H9 (cell line): Measurements from ENCODE around the gene VENTX. TPM values are rescaled to one million over a fixed set of nuclear protein-coding genes. Genes with fewer than 3 reads are reported as not detected.

Source experiments
- DNase-seq: peaks from one replicate; pipeline ENCODE4 v3.0.0-alpha.2; 2017
- H2AFZ ChIP-seq: one replicate; pipeline ENCODE4 v1.6.1; 2013; ENCODE audit warnings: mild to moderate bottlenecking, low read length, control low read depth, moderate library complexity
- H2AK5ac ChIP-seq: 2 replicates; pipeline ENCODE4 v1.6.1; 2013; ENCODE audit warnings: low read length, control low read depth, mixed read lengths; ENCODE audit not compliant: insufficient read length
- H2BK120ac ChIP-seq: one replicate; pipeline ENCODE4 v1.6.1; 2013; ENCODE audit warnings: low read depth, mild to moderate bottlenecking, low read length, control low read depth, inconsistent platforms; ENCODE audit not compliant: poor library complexity, severe bottlenecking
- H2BK12ac ChIP-seq: 2 replicates; pipeline ENCODE4 v1.6.1; 2013; ENCODE audit warnings: low read length, control low read depth, mixed read lengths, low read depth; ENCODE audit not compliant: insufficient read length
- H2BK15ac ChIP-seq: 2 replicates; pipeline ENCODE4 v1.6.1; 2013; ENCODE audit warnings: low read depth, low read length, control low read depth
- H2BK20ac ChIP-seq: one replicate; pipeline ENCODE4 v1.6.1; 2013; ENCODE audit warnings: low read depth, mild to moderate bottlenecking, low read length, control low read depth, inconsistent platforms; ENCODE audit not compliant: poor library complexity, severe bottlenecking
- H2BK5ac ChIP-seq: 2 replicates; pipeline ENCODE4 v1.6.1; 2013; ENCODE audit warnings: low read length, control low read depth, mixed read lengths; ENCODE audit not compliant: insufficient read length
- H3K14ac ChIP-seq: 2 replicates; pipeline ENCODE4 v1.6.1; 2013; ENCODE audit warnings: low read length, control low read depth; ENCODE audit not compliant: insufficient read depth
- H3K18ac ChIP-seq: 2 replicates; pipeline ENCODE4 v1.6.1; 2013; ENCODE audit warnings: low read depth, mild to moderate bottlenecking, mixed read lengths, low read length, control low read depth; ENCODE audit not compliant: insufficient read length
- H3K23ac ChIP-seq: 2 replicates; pipeline ENCODE4 v1.6.1; 2013; ENCODE audit warnings: low read length, control low read depth, mixed read lengths, low read depth; ENCODE audit not compliant: insufficient read length
- H3K23me2 ChIP-seq: 2 replicates; pipeline ENCODE4 v1.6.1; 2013; ENCODE audit warnings: low read depth, mild to moderate bottlenecking, mixed read lengths, low read length, control low read depth; ENCODE audit not compliant: insufficient read length, poor library complexity, severe bottlenecking
- H3K27ac ChIP-seq: 2 replicates; pipeline ENCODE4 v1.5.1; 2013; ENCODE audit warnings: low read length, control low read depth, mixed read lengths, low read depth; ENCODE audit not compliant: insufficient read length
- H3K27me3 ChIP-seq: 2 replicates; pipeline ENCODE4 v1.6.1; 2013; ENCODE audit warnings: low read length, control low read depth, inconsistent platforms; ENCODE audit not compliant: insufficient read depth
- H3K4ac ChIP-seq: 2 replicates; pipeline ENCODE4 v1.6.1; 2013; ENCODE audit warnings: low read depth, mild to moderate bottlenecking, control low read depth, inconsistent platforms, low read length, moderate library complexity
- H3K4me1 ChIP-seq: 2 replicates; pipeline ENCODE4 v1.6.1; 2013; ENCODE audit warnings: low read length, control low read depth, inconsistent platforms; ENCODE audit not compliant: insufficient read depth
- H3K4me2 ChIP-seq: 2 replicates; pipeline ENCODE4 v1.6.1; 2013; ENCODE audit warnings: low read length, control low read depth, mixed read lengths; ENCODE audit not compliant: insufficient read length, insufficient read depth
- H3K56ac ChIP-seq: 2 replicates; pipeline ENCODE4 v1.6.1; 2013; ENCODE audit warnings: low read depth, mild to moderate bottlenecking, mixed read lengths, low read length, control low read depth; ENCODE audit not compliant: insufficient read length
- H3K79me1 ChIP-seq: 2 replicates; pipeline ENCODE4 v1.6.1; 2013; ENCODE audit warnings: low read depth, mild to moderate bottlenecking, moderate library complexity, low read length, control low read depth, inconsistent platforms; ENCODE audit not compliant: insufficient read depth, poor library complexity, severe bottlenecking
- H3K79me2 ChIP-seq: 2 replicates; pipeline ENCODE4 v1.6.1; 2013; ENCODE audit warnings: low read length, control low read depth, inconsistent platforms; ENCODE audit not compliant: insufficient read depth
- H3K9ac ChIP-seq: 2 replicates; pipeline ENCODE4 v1.6.1; 2013; ENCODE audit warnings: low read length, control low read depth, mixed read lengths; ENCODE audit not compliant: insufficient read length; ENCODE audit errors: extremely low read depth
- H3K9me3 ChIP-seq: one replicate; pipeline ENCODE4 v1.6.1; 2013; ENCODE audit warnings: low read depth, low read length, inconsistent platforms; ENCODE audit not compliant: control insufficient read depth
- H3T11ph ChIP-seq: one replicate; pipeline ENCODE4 v1.6.1; 2013; ENCODE audit warnings: mild to moderate bottlenecking, low read length, control low read depth, inconsistent platforms
- H4K20me1 ChIP-seq: one replicate; pipeline ENCODE4 v1.6.1; 2013; ENCODE audit not compliant: control insufficient read depth, insufficient read length, insufficient read depth
- H4K5ac ChIP-seq: 2 replicates; pipeline ENCODE4 v1.6.1; 2013; ENCODE audit warnings: low read depth, mild to moderate bottlenecking, mixed read lengths, low read length, control low read depth; ENCODE audit not compliant: insufficient read length
- H4K8ac ChIP-seq: replicated peaks from 2 replicates; pipeline ENCODE4 v1.6.1; 2013; ENCODE audit warnings: low read length, control low read depth, mixed read lengths, low read depth; ENCODE audit not compliant: insufficient read length
- H4K91ac ChIP-seq: 2 replicates; pipeline ENCODE4 v1.6.1; 2013; ENCODE audit warnings: low read depth, mild to moderate bottlenecking, moderate library complexity, mixed read lengths, low read length, control low read depth; ENCODE audit not compliant: insufficient read length
- H3K27ac Mint-ChIP-seq, 3 experiments: 2 replicates in 2 of 3; 3 replicates in 1 of 3; pipeline ENCODE4 v1.8.0; 2020 to 2021; ENCODE audit warnings: mixed read lengths in 3 of 3, mild to moderate bottlenecking in 1 of 3, moderate library complexity in 1 of 3
- H3K27me3 Mint-ChIP-seq: 2 replicates; pipeline ENCODE4 v1.8.0; 2021; ENCODE audit warnings: low read depth, mild to moderate bottlenecking, moderate library complexity, mixed read lengths
- H3K36me3 Mint-ChIP-seq, 3 experiments: 2 replicates in 2 of 3; 3 replicates in 1 of 3; pipeline ENCODE4 v1.8.0; 2020 to 2021; ENCODE audit warnings: low read depth in 3 of 3, mixed read lengths in 3 of 3; ENCODE audit not compliant: insufficient read depth in 1 of 3
- H3K4me1 Mint-ChIP-seq, 2 experiments: 2 replicates each; pipeline ENCODE4 v1.8.0; 2020; ENCODE audit warnings: mixed read lengths in 2 of 2
- H3K4me3 Mint-ChIP-seq, 2 experiments: 2 replicates in 1 of 2; 3 replicates in 1 of 2; pipeline ENCODE4 v1.8.0; 2020 to 2021; ENCODE audit warnings: mild to moderate bottlenecking in 2 of 2, mixed read lengths in 2 of 2, moderate library complexity in 1 of 2
- H3K9me3 Mint-ChIP-seq, 2 experiments: 2 replicates in 1 of 2; 3 replicates in 1 of 2; pipeline ENCODE4 v1.8.0; 2020; ENCODE audit warnings: mild to moderate bottlenecking in 2 of 2, mixed read lengths in 2 of 2, moderate library complexity in 1 of 2
- CTCF ChIP-seq: fragments of 200-600 bp; sonication (generic); conservative IDR thresholded peaks from 3 replicates; pipeline ENCODE4 v1.8.0; 2021; ENCODE audit warnings: antibody characterized with exemption, mild to moderate bottlenecking
- WGBS: extraction: QIAGEN DNeasy Blood & Tissue Kit; methylation state at CpG from one replicate; pipeline ENCODE4 v1.1.7; 2013; ENCODE audit warnings: missing lambda C conversion rate, low lambda C conversion rate, mixed read lengths; ENCODE audit not compliant: insufficient read length; ENCODE audit errors: extremely low coverage; 5-methylcytosine and 5-hydroxymethylcytosine counted together
- total RNA-seq: library from RNA; stranded (reverse); gene quantifications from 2 replicates; pipeline ENCODE4 v1.2.1, GENCODE V29; 2021

VENTX gene
- total RNA-seq, 1 experiment from 2014 or later, result 10.9 TPM

DNA sequence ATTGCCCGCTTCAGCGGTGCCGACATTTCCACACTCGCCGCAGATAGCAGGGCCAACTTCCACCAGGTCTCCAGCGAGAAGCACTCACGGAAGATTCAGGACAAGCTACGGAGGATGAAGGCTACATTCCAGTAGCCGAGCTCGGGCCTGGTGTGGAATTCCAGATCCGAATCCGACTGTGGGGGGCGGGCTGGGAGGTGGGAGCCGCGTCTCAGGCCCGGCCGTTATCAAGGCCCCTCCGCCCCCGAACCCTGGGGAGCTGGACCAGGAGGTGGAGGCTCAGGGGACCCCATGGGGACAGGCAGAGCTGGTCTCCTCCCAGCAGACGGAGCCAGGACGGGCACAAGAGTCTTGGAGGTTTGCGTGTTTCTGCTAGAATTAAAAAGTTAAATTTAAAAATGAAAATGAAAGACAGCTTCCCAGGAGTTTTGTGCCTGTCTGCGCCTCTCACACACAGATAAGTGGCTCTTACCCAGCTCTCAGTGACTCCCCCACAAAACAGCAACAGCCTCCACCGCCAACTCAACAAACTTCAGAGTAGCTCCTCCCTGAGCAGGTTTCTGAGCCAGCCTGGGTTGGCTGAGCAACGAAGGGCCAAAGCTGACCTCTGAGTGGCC is 12.8 kb upstream of the VENTX start:
- no peak for TF ChIP-seq CTCF
- Histone ChIP-seq H4K8ac (no peak overlapping the region), H2BK5ac (no peak overlapping the region), H3K4ac (peak overlapping the region; percentile 45; the same call in 1 of the 2 replicates), H3K56ac (no peak overlapping the region), H3K27ac (no peak overlapping the region), H3K18ac (no peak overlapping the region), H3K9ac (no peak overlapping the region), H3K4me2 (no peak overlapping the region), H3K27me3 (peaks cover 6% of the 10 kb centered on the region; the same call in 1 of the 2 replicates), H3K23me2 (no peaks in the 10 kb centered on the region), H2BK20ac (no peak overlapping the region), H3K4me1 (no peaks in the 10 kb centered on the region), H2BK15ac (no peak overlapping the region), H2BK12ac (no peak overlapping the region), H3T11ph (no peak overlapping the region), H3K79me2 (no peaks in the 10 kb centered on the region), H2AFZ (no peak overlapping the region), H2AK5ac (no peak overlapping the region), H2BK120ac (no peak overlapping the region), H3K14ac (peak overlapping the region; percentile 49; the same call in 1 of the 2 replicates), H4K5ac (no peak overlapping the region), H4K20me1 (no peaks in the 10 kb centered on the region), H3K79me1 (no peaks in the 10 kb centered on the region), H3K9me3 (no peaks in the 10 kb centered on the region), H3K23ac (no peak overlapping the region), H4K91ac (no peak overlapping the region)
- WGBS, result no CpG with 5 or more reads among the region's 25 CpGs
- peaks cover 2 to 4% of the 10 kb centered on the region in 2 experiments; a peak in 3 of 5 replicates for H3K9me3 Mint-ChIP-seq
- no peak overlapping the region for H3K4me3 Mint-ChIP-seq
- peaks cover 36% of the 10 kb centered on the region for H3K27me3 Mint-ChIP-seq
- peaks cover 0 to 6% (median 3%) of the 10 kb centered on the region in 3 experiments; a peak in 4 of 7 replicates for H3K36me3 Mint-ChIP-seq
- DNase-seq, result no peak
- H3K27ac Mint-ChIP-seq, result peak overlapping the region in 1 of 3 experiments; percentile 72; a peak in 1 of 7 replicates
- H3K4me1 Mint-ChIP-seq, result peaks cover 26 to 30% of the 10 kb centered on the region in 2 experiments
